Panc1 (cell line): Measurements from ENCODE around the gene SAMD14. TPM values are rescaled to one million over a fixed set of nuclear protein-coding genes. Genes with fewer than 3 reads are reported as not detected.

Experiments used
- ATAC-seq: fragments of 200-7000 bp; cut with Tn5 transposase; 2 replicates; pipeline ENCODE4 v1.9.1; 2020; ENCODE audit warnings: mild to moderate bottlenecking, moderate library complexity
- BruUV-seq: library from RNA; stranded (reverse); fragments of 400-500 nt; replicated peaks from 2 replicates; lab custom pipeline; 2021; lab: Mats Ljungman, UMichigan
- CTCF ChIA-PET: fragments of 300-600 bp; sonication (Branson Sonifier 250); formaldehyde crosslinking; loops from one replicate; lab custom pipeline; 2022; ENCODE audit warnings: antibody characterized with exemption; lab: Charles Lee
- POLR2A ChIA-PET: fragments of 300-600 bp; sonication (Branson Sonifier 250); formaldehyde crosslinking; loops from one replicate; lab custom pipeline; 2022; ENCODE audit warnings: antibody characterized with exemption; lab: Charles Lee
- DNase-seq: peaks from one replicate; pipeline ENCODE4 v3.0.0-alpha.2; 2010; ENCODE audit warnings: low read depth, low spot score
- H3K27ac ChIP-seq: 2 replicates; pipeline ENCODE4 v1.5.1; 2011; ENCODE audit warnings: mild to moderate bottlenecking, low read length, inconsistent platforms
- H3K27me3 ChIP-seq: fragments of 200-500 bp; sonication (Bioruptor generic); 2 replicates; pipeline ENCODE4 v1.6.0; 2014; ENCODE audit warnings: low read length, inconsistent platforms; ENCODE audit not compliant: control insufficient read depth, insufficient read depth
- H3K36me3 ChIP-seq: fragments of 200-500 bp; sonication (Bioruptor generic); 2 replicates; pipeline ENCODE4 v1.5.1; 2014; ENCODE audit warnings: inconsistent platforms, mild to moderate bottlenecking, low read length, moderate library complexity; ENCODE audit not compliant: control insufficient read depth, insufficient read depth
- H3K4me1 ChIP-seq: 2 replicates; pipeline ENCODE4 v1.5.1; 2011; ENCODE audit warnings: inconsistent platforms, mild to moderate bottlenecking, low read length, moderate library complexity; ENCODE audit not compliant: control insufficient read depth, insufficient read depth
- H3K4me3 ChIP-seq, 2 experiments: 2 replicates each; pipeline ENCODE4 v1.5.1; 2011 to 2012; ENCODE audit warnings: low read depth in 2 of 2, low read length in 2 of 2, mild to moderate bottlenecking in 2 of 2, inconsistent platforms in 1 of 2, moderate library complexity in 1 of 2
- H3K9me3 ChIP-seq: fragments of 200-500 bp; sonication (Bioruptor generic); 2 replicates; pipeline ENCODE4 v1.5.1; 2014; ENCODE audit warnings: low read depth, mild to moderate bottlenecking, inconsistent platforms, low read length, moderate library complexity; ENCODE audit not compliant: control insufficient read depth, insufficient read depth
- CTCF ChIP-seq: fragments of 450-650 bp; IDR thresholded peaks from 2 replicates; pipeline ENCODE4 v1.5.1; 2017; ENCODE audit warnings: mild to moderate bottlenecking
- POLR2AphosphoS5 ChIP-seq: IDR thresholded peaks from 2 replicates; pipeline ENCODE4 v1.6.1; 2012; ENCODE audit warnings: mild to moderate bottlenecking, low read depth, low read length, moderate library complexity
- REST ChIP-seq, 2 experiments: IDR thresholded peaks; 2 replicates each; pipeline ENCODE4 v1.6.1; 2011 to 2012; ENCODE audit warnings: low read depth in 2 of 2, control low read depth in 1 of 2, low read length in 1 of 2, mild to moderate bottlenecking in 1 of 2, moderate library complexity in 1 of 2; ENCODE audit not compliant: insufficient read depth in 1 of 2
- SIN3A ChIP-seq: IDR thresholded peaks from 2 replicates; pipeline ENCODE4 v1.6.1; 2012; ENCODE audit warnings: low read depth, mild to moderate bottlenecking, low read length, moderate library complexity, borderline replicate concordance; ENCODE audit not compliant: insufficient read depth
- TCF7L2 ChIP-seq: IDR thresholded peaks from 2 replicates; pipeline ENCODE4 v1.6.1; 2011; ENCODE audit warnings: mild to moderate bottlenecking, low read depth, low read length, inconsistent platforms
- in situ Hi-C: cut with HindIII; loops from 2 replicates; pipeline ENCODE4 v1.10.0; 2016; ENCODE audit warnings: low sequenced_read_pairs, low pct_unique_long_range_greater_than_20kb
- intact Hi-C: fragments of 100-400 bp; cut with micrococcal nuclease; formaldehyde crosslinking; loops from one replicate; pipeline ENCODE4 v1.10.0; 2022; ENCODE audit not compliant: unreplicated experiment
- total RNA-seq: library from RNA; stranded (reverse); gene quantifications from one replicate; pipeline ENCODE4 v1.2.1, GENCODE V29; 2021; ENCODE audit not compliant: unreplicated experiment

The SAMD14 gene
- total RNA-seq, 1 experiment from 2014 or later = 6.9 TPM

- Histone ChIP-seq H3K27me3 (no peaks in the 10 kb centered on the region), H3K4me1 (no peaks in the 10 kb centered on the region), H3K9me3 (no peaks in the 10 kb centered on the region), H3K36me3 (peaks cover 4% of the 10 kb centered on the region; the same call in 1 of the 2 replicates), H3K4me3 (no peak overlapping the region), H3K27ac (no peak overlapping the region)
- BruUV-seq = no TSS peak
- CTCF ChIA-PET = no interaction called here
- no peak for DNase-seq
- TF ChIP-seq TCF7L2 = no peak
- no peak for TF ChIP-seq SIN3A
- TF ChIP-seq POLR2AphosphoS5 = no peak
- TF ChIP-seq REST (IDR thresholded peaks at IDR 0.05; ENCODE audit: insufficient read depth in 1 of 2, low read depth in 2 of 2, low read length in 1 of 2) = no peak
- no peak for TF ChIP-seq CTCF
- no peak for ATAC-seq
- in situ Hi-C loops = no loop called here
- POLR2A ChIA-PET = no interaction called here
- intact Hi-C loops = no loop called here
These were observed 53.2 kb downstream of the SAMD14 start for GRCh38 chr17:50076591-50077235.

GRCh38 chr17:50076221-50076590 is 53.8 kb downstream of the SAMD14 start:
- ATAC-seq (no peak), DNase-seq (no peak)
- Histone ChIP-seq H3K27me3 (no peaks in the 10 kb centered on the region), H3K9me3 (no peaks in the 10 kb centered on the region), H3K4me1 (no peaks in the 10 kb centered on the region), H3K27ac (no peak overlapping the region), H3K36me3 (peaks cover 5% of the 10 kb centered on the region; the same call in 1 of the 2 replicates), H3K4me3 (no peak overlapping the region)
- no TSS peak for BruUV-seq
- POLR2A ChIA-PET = no interaction called here
- intact Hi-C loops = no loop called here
- TF ChIP-seq SIN3A (no peak), POLR2AphosphoS5 (0 out of 2 replicates have a peak, but pooled peaks have one; percentile 40)
- CTCF ChIA-PET = no interaction called here
- in situ Hi-C loops = no loop called here

- H3K36me3 ChIP-seq = peaks cover 11% of the 10 kb centered on the region
- BruUV-seq = no TSS peak
- H3K9me3 ChIP-seq = no peaks in the 10 kb centered on the region
- intact Hi-C loops = no loop called here
- in situ Hi-C loops = no loop called here
- DNase-seq = no peak
- ATAC-seq = no peak
- no peak overlapping the region for H3K4me3 ChIP-seq
- no peaks in the 10 kb centered on the region for H3K4me1 ChIP-seq
- H3K27ac ChIP-seq = no peak overlapping the region
- no peak for TF ChIP-seq TCF7L2
- H3K27me3 ChIP-seq = no peaks in the 10 kb centered on the region
- ChIA-PET CTCF (no interaction called here), POLR2A (no interaction called here)
These were observed 54.4 kb downstream of the SAMD14 start for GRCh38 chr17:50075446-50076032.
